ENCODE data around the gene PARP16. TPM values are rescaled to one million over a fixed set of nuclear protein-coding genes. Genes with fewer than 3 reads are reported as not detected.
A peak's percentile ranks its signal among the peaks of the same experiment; 100 is the strongest.

The PARP16 gene
- total and polyA plus RNA-seq, 7 donors, result 2.8 to 6.3 (median 4.3) TPM

- intact Hi-C loops (cut with DNase I), result no loop called here
- DNase-seq, result peak in 1 of 2 donors; percentile 59
- no peaks in the 10 kb centered on the region for H3K4me1 ChIP-seq
- no peak overlapping the region for H3K27ac ChIP-seq
- no peak for ATAC-seq
- 46 to 53% (median 52%) methylated on average over 4 of the region's 4 CpGs for WGBS, 3 donors
- H3K36me3 ChIP-seq (ENCODE audit: insufficient read depth in 1 of 2, low read depth in 1 of 2), result peaks cover 5 to 22% of the 10 kb centered on the region in 2 donors
- no peaks in the 10 kb centered on the region for H3K9me3 ChIP-seq
- TF ChIP-seq CTCF (IDR thresholded peaks at IDR 0.05), result no peak
- no peak overlapping the region for H3K4me3 ChIP-seq
- H3K27me3 ChIP-seq (ENCODE audit: insufficient read depth in 3 of 3, low read length in 2 of 3), result no peaks in the 10 kb centered on the region
These were observed 32.3 kb downstream of the PARP16 start for GRCh38 chr15:65254356-65254755.

- H3K27ac ChIP-seq, result no peak overlapping the region
- intact Hi-C loops (cut with DNase I), result no loop called here
- 62 to 84% (median 72%) methylated on average over 2 of the region's 2 CpGs for WGBS, 3 donors
These were observed 37.0 kb downstream of the PARP16 start for GRCh38 chr15:65249641-65250040.

GRCh38 chr15:65248511-65249255, 38.0 kb downstream of the PARP16 start:
- H3K36me3 ChIP-seq (ENCODE audit: insufficient read depth in 1 of 2, low read depth in 1 of 2), result no peaks in the 10 kb centered on the region
- H3K4me3 ChIP-seq, result no peak overlapping the region
- WGBS, 3 donors, result 56 to 70% (median 63%) methylated on average over 9 of the region's 9 CpGs
- H3K9me3 ChIP-seq, result no peaks in the 10 kb centered on the region
- no peak overlapping the region for H3K27ac ChIP-seq
- ATAC-seq, result no peak
- no peak for DNase-seq
- intact Hi-C loops (cut with DNase I), result no loop called here
- H3K27me3 ChIP-seq (ENCODE audit: insufficient read depth in 3 of 3, low read length in 2 of 3), result no peaks in the 10 kb centered on the region
- TF ChIP-seq CTCF (IDR thresholded peaks at IDR 0.05), result no peak
- H3K4me1 ChIP-seq, result peaks cover 3% of the 10 kb centered on the region

More at GRCh38 chr15:65249641-65250040, 37.0 kb downstream of the PARP16 start:
- no peak for ATAC-seq
- no peaks in the 10 kb centered on the region for H3K9me3 ChIP-seq
- no peak for TF ChIP-seq CTCF (IDR thresholded peaks at IDR 0.05)
- H3K4me3 ChIP-seq, result no peak overlapping the region
- peaks cover 0 to 3% of the 10 kb centered on the region in 2 donors for H3K36me3 ChIP-seq (ENCODE audit: insufficient read depth in 1 of 2, low read depth in 1 of 2)
- peaks cover 3% of the 10 kb centered on the region for H3K4me1 ChIP-seq
- DNase-seq, result no peak
- H3K27me3 ChIP-seq (ENCODE audit: insufficient read depth in 3 of 3, low read length in 2 of 3), result no peaks in the 10 kb centered on the region

GRCh38 chr15:65246939-65247338, 39.7 kb downstream of the PARP16 start:
- Histone ChIP-seq H3K4me3 (no peak overlapping the region), H3K9me3 (no peaks in the 10 kb centered on the region), H3K27ac (no peak overlapping the region), H3K4me1 (peaks cover 3% of the 10 kb centered on the region), H3K27me3 (ENCODE audit: insufficient read depth in 3 of 3, low read length in 2 of 3) (no peaks in the 10 kb centered on the region), H3K36me3 (ENCODE audit: insufficient read depth in 1 of 2, low read depth in 1 of 2) (no peaks in the 10 kb centered on the region)
- intact Hi-C loops (cut with DNase I), result no loop called here
- DNase-seq, result no peak
- no peak for TF ChIP-seq CTCF (IDR thresholded peaks at IDR 0.05)
- ATAC-seq, result no peak
- WGBS, 3 donors, result 97 to 98% (median 97%) methylated on average over 6 of the region's 6 CpGs
